ENCODE results near the gene ZNF554.
A peak's percentile ranks its signal among the peaks of the same experiment; 100 is the strongest.

ZNF554 gene

GRCh38 chr19:2819540-2820111 is at the start of gene ZNF554:
Gene ZNF554, plus strand, starts transcription at chr19:2819868. Its CDS starts 204 bp downstream, at chr19:2820072.
- DNase-seq (ENCODE audit: low read depth), result peak; percentile 94

DNA sequence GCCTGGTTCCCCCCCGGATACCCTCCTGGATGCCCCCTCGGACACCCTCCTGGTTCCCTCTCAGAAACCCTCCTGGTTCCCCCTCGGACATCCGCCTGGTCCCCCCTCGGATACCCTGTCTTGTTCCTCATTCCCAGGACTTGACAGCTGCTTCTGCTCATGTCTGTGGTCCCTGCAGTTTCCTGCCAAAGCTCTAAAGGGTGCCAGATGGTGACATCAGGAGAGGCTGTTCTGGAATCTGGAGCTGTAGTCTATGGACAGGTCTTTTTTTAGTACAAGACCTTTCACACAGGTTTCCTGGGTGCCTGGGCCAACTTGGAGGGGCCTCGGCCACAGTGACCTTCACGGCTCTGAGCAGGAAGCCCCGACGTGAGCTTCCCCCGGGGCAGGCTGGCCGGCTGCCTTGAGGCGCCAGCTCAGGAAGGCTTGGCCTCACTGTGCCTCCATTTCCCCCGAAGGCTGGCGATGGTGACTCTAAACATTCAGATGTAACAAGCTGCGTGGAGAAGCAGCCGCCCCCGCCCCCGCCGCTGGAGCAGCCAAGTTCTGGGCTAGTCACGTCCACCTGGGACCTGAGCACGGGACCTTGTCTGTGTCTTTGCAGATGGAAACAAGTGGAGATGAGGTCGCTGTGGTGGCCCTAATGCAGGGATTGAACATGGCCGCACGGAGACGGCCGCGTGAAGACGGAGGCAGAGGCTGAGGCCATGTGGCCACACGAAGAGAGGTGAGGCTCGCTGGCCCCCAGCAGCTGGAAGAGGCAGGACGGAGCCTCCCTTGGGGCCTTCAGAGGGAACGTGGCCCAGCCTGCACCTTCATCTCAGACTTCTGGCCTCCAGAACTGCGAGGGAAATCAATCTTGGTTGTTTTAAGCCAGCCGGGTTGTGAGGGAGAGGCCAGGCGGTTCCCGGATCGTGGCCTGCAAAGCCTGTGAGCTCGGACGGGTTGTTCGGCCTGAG is 49.3 kb upstream of the ZNF554 start:
- peak; percentile 53 for DNase-seq (ENCODE audit: low read depth)

GRCh38 chr19:2771786-2772674 is 47.6 kb upstream of the ZNF554 start:
- DNase-seq (ENCODE audit: low read depth), result no peak

DNA sequence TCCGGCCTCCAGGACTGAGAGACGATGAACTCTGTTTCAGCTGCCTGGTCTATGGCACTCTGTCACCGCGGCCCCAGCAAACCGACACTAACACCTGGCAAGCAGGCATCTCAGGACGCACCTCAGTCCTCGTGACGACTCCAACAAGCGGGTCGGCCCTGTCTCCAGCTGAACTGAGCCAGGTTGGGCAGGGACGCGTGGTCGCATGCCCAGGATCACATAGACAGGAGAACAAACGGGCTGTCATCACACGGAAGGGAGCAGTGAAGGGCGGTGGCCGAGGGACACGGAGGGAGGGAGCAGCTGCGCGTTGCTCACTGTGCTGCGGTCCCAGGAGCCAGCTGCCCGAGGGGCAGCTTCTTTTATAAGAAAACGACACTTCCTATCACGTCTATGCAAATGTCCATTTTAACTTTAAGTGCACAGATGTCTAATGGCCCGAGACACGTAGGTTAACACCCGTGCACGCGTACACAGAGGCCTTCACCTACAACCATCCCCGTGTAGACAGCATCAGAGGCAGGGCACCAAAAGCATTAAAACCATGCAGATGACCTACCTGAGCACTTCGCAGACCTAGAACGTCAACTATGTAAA is 45.5 kb upstream of the ZNF554 start:
- no peak for DNase-seq (ENCODE audit: low read depth)

GRCh38 chr19:2774953-2775555 is 44.6 kb upstream of the ZNF554 start:
- no peak for DNase-seq (ENCODE audit: low read depth)

DNA sequence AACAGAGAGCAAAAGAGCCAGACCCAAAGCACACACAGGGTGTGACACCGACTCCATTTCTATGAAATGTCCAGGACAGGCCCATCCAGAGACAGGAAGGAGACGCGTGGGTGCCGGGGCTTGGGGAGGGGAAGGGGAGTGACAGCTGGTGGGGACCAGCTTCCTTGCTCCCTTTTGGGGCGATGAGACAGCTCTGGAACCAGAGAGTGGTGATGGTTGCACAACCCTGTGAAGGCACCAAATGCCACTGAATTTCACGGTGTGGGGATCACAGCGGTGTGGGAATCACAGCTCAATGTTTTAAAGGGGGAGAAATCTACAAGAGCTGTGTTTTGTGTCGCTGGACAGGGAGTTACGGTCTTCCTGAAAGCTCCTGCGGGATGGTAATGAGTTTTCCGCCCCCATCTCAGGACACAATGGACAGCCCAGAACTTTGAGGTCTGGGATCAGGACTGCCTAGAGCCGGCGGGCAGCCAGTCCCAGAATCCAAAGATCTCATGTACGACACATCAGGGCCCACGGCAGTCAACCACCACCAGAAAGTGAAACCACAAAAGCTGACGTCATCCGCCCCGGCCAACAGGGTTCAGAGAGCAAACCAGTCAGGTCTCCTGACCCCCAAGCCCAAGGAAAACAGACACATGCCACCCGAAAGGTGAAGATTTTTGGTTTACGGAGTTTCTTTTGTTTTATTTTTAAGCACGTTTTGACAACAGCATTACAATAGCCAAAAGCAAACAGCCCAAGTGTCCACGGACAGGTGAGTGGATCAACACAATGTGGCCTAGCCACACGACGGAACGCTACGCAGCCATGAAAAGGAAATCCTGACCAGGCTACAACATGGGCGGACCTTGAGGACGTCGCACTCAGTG is 43.9 kb upstream of the ZNF554 start:
- no peak for DNase-seq (ENCODE audit: low read depth)

DNA sequence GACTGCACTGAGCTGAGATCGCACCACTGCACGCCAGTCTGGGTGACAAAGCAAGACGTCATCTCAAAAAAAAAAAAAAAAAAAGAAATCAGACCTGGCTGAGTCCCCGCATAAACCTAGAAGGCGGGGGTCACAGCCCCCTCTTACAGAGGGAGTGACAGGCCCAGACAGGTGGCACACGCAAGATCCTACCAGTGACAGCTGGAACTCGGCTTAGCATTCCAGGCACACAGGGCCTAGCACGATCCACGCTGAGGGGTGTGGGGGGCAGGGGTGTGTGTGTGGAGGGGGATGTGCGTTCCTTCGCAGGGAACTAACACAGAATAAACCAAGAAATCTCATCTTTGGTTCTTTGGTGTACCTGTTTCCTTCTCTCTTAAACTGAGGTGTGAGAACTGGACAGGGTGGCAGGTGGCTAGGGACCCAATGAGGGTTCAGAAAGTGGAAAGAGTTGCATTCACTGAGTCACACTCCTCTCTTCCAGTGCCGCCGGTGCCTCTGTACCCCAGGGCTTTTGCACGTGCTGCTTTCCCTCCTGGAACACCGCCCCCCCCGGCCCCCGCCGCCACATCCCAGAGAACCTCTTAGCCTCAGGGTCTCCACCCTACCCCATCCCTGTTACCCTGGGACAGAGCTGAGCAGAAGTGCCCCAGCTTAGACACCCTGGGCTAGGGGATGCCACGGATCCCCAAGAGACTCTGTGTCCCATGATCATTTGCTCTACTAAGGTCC is 41.5 kb upstream of the ZNF554 start:
- no peak for DNase-seq (ENCODE audit: low read depth)

DNA sequence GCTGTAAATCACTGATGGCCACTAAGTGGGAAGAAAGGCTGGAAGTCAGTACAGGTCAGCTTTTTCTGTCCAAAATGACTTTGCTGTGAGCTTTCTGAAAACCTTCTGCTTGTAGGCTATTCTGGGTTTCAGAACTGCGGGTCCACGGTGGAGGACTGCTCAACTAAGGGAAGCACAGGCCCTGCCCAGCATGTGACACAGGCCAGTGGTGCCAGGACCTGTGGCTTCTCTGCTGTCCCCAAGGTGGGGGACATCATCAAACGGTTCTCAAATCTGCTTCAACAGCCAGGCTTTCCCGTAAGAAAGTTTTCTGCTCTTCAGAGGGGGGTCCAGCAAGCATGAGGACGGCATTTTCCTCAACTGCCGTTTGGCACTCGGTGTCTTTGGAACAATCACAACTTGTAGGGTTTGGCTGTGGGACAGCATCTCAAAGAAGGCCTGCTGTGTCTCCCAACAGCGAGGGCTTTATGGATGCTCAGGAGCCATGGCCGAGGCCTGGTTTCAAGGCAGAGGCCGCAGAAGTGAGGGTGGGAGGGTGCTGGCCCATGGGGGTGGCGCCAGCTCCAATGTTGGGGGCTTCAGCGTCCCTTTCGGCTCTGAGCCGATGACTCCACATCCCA is 40.4 kb upstream of the ZNF554 start:
- DNase-seq (ENCODE audit: low read depth), result no peak

DNA sequence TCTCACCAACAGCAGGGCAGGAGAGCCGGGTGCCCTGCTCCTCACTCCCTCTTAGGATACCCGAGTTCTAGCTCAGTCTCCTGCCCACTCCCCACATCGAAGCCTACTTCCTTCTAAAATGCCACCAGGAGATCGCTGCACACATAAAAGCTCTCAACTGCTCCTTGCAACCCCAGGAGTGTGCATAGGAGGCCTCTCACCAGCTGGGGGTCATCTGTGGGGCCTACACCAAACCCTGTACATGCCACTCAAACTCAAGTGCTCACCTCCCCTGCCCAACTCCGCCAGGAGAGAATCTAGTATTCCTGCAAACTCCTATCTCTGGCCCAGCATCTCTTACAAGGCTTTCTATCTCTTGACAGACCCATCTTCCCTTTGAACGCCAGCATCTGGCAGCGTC is 39.4 kb upstream of the ZNF554 start:
- DNase-seq (ENCODE audit: low read depth), result no peak

- no peak for DNase-seq (ENCODE audit: low read depth)
These were observed 37.2 kb upstream of the ZNF554 start for GRCh38 chr19:2782329-2782935.

GRCh38 chr19:2782936-2783780 is 36.5 kb upstream of the ZNF554 start, which contains the start of gene SGTA:
Gene SGTA, minus strand, starts transcription at chr19:2783273. Its CDS starts 14,205 bp downstream, at chr19:2769068.
- DNase-seq (ENCODE audit: low read depth), result peak; percentile 99

DNA sequence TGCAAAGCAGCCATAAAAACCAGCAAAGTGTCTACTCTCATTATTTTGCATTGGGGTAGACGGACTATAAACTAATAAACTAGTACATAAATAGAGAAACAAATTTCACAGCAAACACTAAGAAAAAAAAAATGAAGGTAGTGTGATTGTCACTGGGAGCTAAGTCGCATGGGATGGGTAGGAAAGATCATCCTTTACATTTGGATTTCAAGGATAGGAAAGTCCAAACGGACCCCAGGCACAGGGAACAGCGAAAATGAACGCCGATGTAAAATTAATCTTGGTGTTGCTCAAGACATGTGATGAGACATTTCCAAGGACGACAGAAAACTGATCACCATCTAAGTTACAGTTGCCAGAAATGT is 35.9 kb upstream of the ZNF554 start:
- no peak for DNase-seq (ENCODE audit: low read depth)

DNA sequence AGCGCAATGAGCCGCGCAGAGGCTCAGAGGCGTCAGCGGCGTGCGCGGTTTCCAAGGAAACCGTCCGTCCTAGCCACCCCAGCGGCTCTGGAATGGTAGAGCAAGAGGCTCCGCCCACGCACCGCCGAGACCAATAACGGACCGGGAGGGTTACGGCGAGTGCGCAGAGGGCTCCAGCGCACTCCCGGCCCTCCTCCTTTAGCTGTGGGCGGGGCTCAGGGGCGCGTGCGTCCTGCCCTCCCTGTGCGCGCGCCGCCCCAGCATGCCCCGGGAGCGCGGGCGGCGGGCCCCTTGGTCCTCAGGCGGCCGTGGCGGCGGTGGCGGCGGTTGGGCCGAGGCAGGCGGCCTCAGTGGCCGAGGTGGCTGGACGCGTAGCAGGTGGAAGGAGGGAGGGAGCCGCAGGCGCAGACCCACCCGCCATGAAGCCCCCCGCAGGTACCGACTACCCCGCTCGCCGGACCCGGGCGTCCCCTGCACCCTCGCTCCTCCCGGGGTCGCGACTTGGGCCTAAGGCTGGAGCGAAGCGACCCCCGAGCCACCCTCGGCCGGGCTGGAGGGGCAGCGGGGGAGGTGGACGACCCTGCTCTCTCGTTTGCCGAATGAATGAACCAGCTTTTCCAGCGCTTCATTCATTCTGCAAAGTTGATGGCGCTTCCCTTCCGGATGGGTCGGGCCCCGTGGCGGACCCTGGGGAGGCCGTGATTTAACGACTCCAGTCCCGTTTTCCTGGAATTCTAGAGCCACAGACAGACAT is 34.2 kb upstream of the ZNF554 start, which contains the start of gene THOP1:
THOP1 (plus strand) TSS at position 260 of the 754 bp plus-strand sequence; CDS start at position 420, 160 bp downstream.
- DNase-seq (ENCODE audit: low read depth), result peak; percentile 98

DNA sequence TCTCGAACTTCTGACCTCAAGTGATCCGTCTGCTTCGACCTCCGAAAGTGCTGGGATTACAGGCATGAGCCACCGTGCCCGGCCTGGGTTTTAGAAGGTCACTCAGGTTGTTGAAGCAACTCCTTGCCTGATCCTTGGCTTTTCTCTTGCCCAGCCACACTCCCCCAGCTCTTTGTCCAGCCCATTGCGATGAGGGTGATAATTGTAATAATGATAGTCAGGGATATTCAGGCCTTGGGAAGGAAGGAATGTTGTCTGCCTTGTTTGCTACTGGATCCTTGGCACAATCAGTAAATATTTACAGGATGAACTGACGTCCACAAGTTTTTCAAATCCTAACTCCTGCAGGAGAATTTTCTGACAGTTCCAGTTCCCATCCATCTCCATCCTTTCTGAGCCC is 32.6 kb upstream of the ZNF554 start:
- no peak for DNase-seq (ENCODE audit: low read depth)

DNA sequence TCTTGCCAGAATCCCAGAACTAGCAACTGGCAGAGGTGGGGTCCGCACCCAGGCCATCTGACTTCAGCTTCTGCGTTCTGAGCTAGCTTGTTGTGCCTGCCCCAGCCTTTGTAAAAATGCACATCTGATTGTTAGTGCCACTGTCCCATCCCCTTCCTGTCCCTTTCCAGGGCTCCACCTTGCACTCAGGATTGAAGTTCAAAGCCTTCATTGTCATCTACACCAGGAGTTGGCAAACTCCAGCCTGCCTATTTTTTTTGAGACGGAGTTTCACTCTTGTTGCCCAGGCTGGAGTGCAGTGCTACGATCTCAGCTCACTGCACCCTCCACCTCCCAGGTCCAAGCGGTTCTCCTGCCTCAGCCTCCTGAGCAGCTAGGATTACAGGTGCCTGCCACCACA is 31.4 kb upstream of the ZNF554 start:
- no peak for DNase-seq (ENCODE audit: low read depth)

DNA sequence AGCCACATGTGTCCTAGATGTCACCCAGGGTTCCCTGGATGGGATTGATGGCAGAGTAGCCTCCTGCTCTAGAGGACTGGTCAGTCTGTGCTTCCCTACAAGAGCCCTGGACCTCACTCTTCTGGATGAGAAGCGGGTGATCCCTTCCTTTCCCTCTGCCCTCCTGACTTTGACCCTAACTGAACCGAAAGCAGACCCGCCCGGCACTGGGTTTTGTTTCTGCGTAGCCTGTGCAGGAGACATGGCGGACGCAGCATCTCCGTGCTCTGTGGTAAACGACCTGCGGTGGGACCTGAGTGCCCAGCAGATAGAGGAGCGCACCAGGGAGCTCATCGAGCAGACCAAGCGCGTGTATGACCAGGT is 29.5 kb upstream of the ZNF554 start:
- DNase-seq (ENCODE audit: low read depth), result no peak

Data from fibroblast of gingiva (primary cell).